NCI-H2196 (cell line): ENCODE data around the gene SYS1.

ENCODE experiments used
- DNase-seq: peaks from one replicate; lab custom pipeline; 2025; ENCODE audit not compliant: unreplicated experiment; lab: John Stamatoyannopoulos, UW

The SYS1 gene

GRCh38 chr20:45412653-45413052, 49.7 kb downstream of the SYS1 start:
- no peak for DNase-seq

DNA sequence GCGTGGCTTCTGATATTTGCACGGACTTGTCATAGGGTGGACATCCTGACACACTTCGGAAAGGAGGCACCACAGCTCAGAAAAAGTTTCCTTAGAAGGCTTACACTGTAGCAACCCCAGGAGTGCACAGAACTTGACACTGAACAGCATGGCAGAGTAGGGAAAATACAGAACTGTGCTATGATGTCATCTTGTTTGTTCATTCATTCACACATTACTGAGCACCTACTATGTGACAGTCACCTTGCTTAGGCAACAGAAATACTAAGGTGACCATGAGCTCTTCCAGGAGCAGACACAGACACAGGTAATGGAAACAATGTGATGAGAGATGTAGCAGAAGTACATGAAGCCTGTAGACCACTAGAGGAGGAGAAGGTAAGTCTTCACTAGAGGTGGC, 50.5 kb downstream of the SYS1 start:
- no peak for DNase-seq

- peak; percentile 90 for DNase-seq
Observed at GRCh38 chr20:45415822-45416637, 53.1 kb downstream of the SYS1 start, which contains the start of gene PIGT. TSS of gene PIGT (plus strand) at chr20:45416141. CDS start at chr20:45416157, 16 bp downstream.

GRCh38 chr20:45416917-45417316, 54.0 kb downstream of the SYS1 start:
- DNase-seq = no peak
